ENCODE data around the gene ACACB.

The ACACB gene

DNA sequence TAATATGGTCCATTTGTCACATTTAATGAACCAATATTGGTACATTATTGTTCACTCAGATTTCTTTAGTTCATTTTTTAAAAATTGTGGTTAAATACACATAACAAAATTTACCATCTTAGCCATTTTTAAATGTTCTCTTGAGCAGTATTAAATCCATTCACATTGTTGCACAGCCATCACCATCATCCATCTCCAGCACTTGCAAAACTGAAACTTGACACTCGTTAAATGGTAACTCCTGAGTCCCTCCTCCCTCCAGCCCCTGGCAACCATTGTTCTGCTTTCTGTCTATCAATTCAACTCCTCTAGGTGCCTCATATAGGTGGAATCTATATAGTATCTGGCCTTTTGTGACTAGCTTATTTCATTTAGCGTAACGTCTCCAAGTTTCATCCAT is 86.4 kb downstream of the ACACB start:
- TF ChIP-seq, protein P1, sequence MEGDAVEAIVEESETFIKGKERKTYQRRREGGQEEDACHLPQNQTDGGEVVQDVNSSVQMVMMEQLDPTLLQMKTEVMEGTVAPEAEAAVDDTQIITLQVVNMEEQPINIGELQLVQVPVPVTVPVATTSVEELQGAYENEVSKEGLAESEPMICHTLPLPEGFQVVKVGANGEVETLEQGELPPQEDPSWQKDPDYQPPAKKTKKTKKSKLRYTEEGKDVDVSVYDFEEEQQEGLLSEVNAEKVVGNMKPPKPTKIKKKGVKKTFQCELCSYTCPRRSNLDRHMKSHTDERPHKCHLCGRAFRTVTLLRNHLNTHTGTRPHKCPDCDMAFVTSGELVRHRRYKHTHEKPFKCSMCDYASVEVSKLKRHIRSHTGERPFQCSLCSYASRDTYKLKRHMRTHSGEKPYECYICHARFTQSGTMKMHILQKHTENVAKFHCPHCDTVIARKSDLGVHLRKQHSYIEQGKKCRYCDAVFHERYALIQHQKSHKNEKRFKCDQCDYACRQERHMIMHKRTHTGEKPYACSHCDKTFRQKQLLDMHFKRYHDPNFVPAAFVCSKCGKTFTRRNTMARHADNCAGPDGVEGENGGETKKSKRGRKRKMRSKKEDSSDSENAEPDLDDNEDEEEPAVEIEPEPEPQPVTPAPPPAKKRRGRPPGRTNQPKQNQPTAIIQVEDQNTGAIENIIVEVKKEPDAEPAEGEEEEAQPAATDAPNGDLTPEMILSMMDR (IDR thresholded peaks at IDR 0.05; ENCODE audit: control extremely low read depth, extremely low read depth, low read depth, missing control alignments): no peak
- DNase-seq (ENCODE audit: extremely low spot score): no peak
- CTCF ChIA-PET: no interaction called here
- POLR2A ChIA-PET: no interaction called here

DNA sequence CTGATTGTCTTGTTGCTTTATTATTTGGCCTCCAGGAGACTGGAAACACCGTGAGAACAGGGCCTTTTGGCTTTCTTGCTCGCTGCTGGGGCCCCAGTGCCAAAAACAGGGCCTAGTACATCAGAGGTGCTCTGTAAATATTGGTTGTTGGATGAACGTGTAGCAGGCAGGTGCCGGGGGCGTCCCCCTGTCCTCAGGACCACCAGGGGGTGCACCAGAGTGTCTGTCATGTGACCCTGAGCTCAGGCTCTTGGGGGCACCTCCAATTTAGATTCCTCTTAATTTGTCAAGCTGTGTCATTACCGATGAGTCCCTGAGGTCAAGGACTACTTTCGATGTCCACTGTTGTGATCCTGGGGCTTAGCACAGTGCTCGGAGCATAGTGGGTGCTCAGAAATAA is 87.1 kb downstream of the ACACB start:
- ChIA-PET CTCF (no interaction called here), POLR2A (no interaction called here)
- TF ChIP-seq, protein P1 (IDR thresholded peaks at IDR 0.05; ENCODE audit: control extremely low read depth, extremely low read depth, low read depth, missing control alignments): no peak
- no peak for DNase-seq (ENCODE audit: extremely low spot score)

GRCh38 chr12:109209082-109209481 is 92.7 kb downstream of the ACACB start:
- ChIA-PET POLR2A (no interaction called here), CTCF (no interaction called here)
- DNase-seq (ENCODE audit: extremely low spot score): no peak
- TF ChIP-seq, protein P1 (IDR thresholded peaks at IDR 0.05; ENCODE audit: control extremely low read depth, extremely low read depth, low read depth, missing control alignments): no peak

DNA sequence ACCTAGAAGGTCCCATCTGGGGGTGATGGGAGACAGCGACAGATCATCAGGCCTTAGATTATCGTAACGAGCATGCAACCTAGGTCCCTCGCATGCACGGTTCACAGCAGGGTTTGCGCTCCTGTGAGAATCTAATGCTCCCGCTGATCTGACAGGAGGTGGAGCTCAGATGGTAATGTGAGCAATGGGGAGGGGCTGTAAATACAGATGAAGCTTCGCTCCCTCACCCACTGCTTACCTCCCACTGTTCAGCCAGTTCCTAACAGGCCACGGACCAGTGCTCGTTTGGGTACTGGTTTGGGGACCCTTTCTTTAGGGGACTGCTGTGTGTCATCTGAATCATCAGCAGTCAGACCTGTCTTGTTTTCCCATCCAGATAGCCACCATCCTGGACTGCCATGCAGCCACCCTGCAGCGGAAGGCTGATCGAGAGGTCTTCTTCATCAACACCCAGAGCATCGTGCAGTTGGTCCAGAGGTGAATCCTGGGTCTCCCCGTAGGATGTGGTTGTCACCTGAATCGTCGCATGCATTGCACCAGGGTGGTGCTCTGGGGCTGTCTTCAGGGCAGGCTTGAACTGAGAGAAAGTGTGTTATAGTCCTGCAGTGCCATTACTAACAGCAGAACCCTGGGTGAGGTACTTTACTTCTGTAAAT is 96.2 kb downstream of the ACACB start:
- TF ChIP-seq, protein P1 (IDR thresholded peaks at IDR 0.05; ENCODE audit: control extremely low read depth, extremely low read depth, low read depth, missing control alignments): no peak
- ChIA-PET CTCF (interaction anchor here (0.8 kb wide), 1 partner anchor 34 kb away, joined by 3 read pairs; no protein-coding TSS in a partner anchor), POLR2A (no interaction called here)
- DNase-seq (ENCODE audit: extremely low spot score): no peak

- POLR2A ChIA-PET: no interaction called here
- CTCF ChIA-PET: interaction anchor here (1.2 to 1.3 kb wide), 2 partner anchors 9 to 33 kb away, joined by 3 read pairs; no protein-coding TSS in a partner anchor
- no peak for DNase-seq (ENCODE audit: extremely low spot score)
- TF ChIP-seq, protein P1 (IDR thresholded peaks at IDR 0.05; ENCODE audit: control extremely low read depth, extremely low read depth, low read depth, missing control alignments): no peak
Measured at GRCh38 chr12:109214131-109214530, 97.7 kb downstream of the ACACB start.

DNA sequence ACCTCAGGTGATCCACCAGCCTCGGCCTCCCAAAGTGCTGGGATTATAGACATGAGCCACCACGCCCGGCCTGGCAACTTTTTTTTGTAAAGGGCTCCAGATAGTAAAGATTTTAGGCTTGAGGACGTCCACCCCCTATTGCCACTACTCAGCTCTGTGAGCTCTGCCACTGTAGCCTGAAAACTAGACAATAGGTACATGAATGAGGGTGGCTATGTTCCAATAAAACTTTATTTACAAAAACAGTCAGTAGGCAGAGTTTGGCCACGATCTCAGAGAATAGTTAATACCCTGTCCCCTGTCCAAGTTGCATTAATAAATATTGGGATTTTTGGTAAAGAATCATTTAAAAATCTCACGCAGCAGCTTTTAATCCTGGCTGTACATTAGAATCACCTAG is 102.6 kb downstream of the ACACB start:
- CTCF ChIA-PET: interaction anchor here (1.3 kb wide), 1 partner anchor 45 kb away, joined by 3 read pairs; no protein-coding TSS in a partner anchor
- DNase-seq (ENCODE audit: extremely low spot score): no peak
- TF ChIP-seq, protein P1 (IDR thresholded peaks at IDR 0.05; ENCODE audit: control extremely low read depth, extremely low read depth, low read depth, missing control alignments): no peak
- POLR2A ChIA-PET: no interaction called here
